Smooth muscle cell (in vitro differentiated cells): Measurements from ENCODE around the gene PCSK2. TPM values are rescaled to one million over a fixed set of nuclear protein-coding genes. Genes with fewer than 3 reads are reported as not detected.

Source experiments
- DNase-seq: peaks from one replicate; lab custom pipeline; 2025; ENCODE audit not compliant: unreplicated experiment; lab: John Stamatoyannopoulos, UW
- H2AFZ ChIP-seq: fragments of 200-600 bp; sonication (generic); 2 replicates; pipeline ENCODE4 v1.6.0; 2016; ENCODE audit warnings: antibody characterized with exemption, low read depth, mild to moderate bottlenecking
- H3F3A ChIP-seq: fragments of 200-600 bp; sonication (generic); 2 replicates; pipeline ENCODE4 v1.6.0; 2017; ENCODE audit warnings: antibody characterized with exemption, low read depth
- H3K27ac ChIP-seq: fragments of 200-600 bp; sonication (generic); 2 replicates; pipeline ENCODE4 v1.5.1; 2016; ENCODE audit warnings: low read depth, mild to moderate bottlenecking
- H3K27me3 ChIP-seq: fragments of 200-600 bp; sonication (generic); 2 replicates; pipeline ENCODE4 v1.6.1; 2016; ENCODE audit warnings: low read depth, mild to moderate bottlenecking
- H3K36me3 ChIP-seq: fragments of 200-600 bp; sonication (generic); 2 replicates; pipeline ENCODE4 v1.5.1; 2016; ENCODE audit warnings: low read depth
- H3K4me1 ChIP-seq: fragments of 200-600 bp; sonication (generic); 2 replicates; pipeline ENCODE4 v1.5.1; 2016; ENCODE audit warnings: low read depth
- H3K4me2 ChIP-seq: fragments of 200-600 bp; sonication (generic); 2 replicates; pipeline ENCODE4 v1.6.0; 2016; ENCODE audit warnings: mild to moderate bottlenecking
- H3K4me3 ChIP-seq: fragments of 200-600 bp; sonication (generic); 2 replicates; pipeline ENCODE4 v1.5.1; 2016; ENCODE audit warnings: mild to moderate bottlenecking
- H3K79me2 ChIP-seq: fragments of 200-600 bp; sonication (generic); 2 replicates; pipeline ENCODE4 v1.6.0; 2016; ENCODE audit warnings: low read depth, mild to moderate bottlenecking
- H3K9ac ChIP-seq: fragments of 200-600 bp; sonication (generic); 2 replicates; pipeline ENCODE4 v1.6.0; 2016; ENCODE audit warnings: low read depth
- H3K9me3 ChIP-seq: fragments of 200-600 bp; sonication (generic); replicated peaks from 2 replicates; pipeline ENCODE4 v1.5.1; 2016; ENCODE audit warnings: low read depth
- H4K20me1 ChIP-seq: fragments of 200-600 bp; sonication (generic); 2 replicates; pipeline ENCODE4 v1.6.0; 2016; ENCODE audit warnings: low read depth
- WGBS: methylation state at CpG from one replicate; pipeline ENCODE4 v1.1.7; 2016; ENCODE audit warnings: low lambda C conversion rate; 5-methylcytosine and 5-hydroxymethylcytosine counted together
- polyA plus RNA-seq: library from polyadenylated mRNA; unstranded; fragments of >200 nt; fragmentation: Nextera tagmentation; extraction: Ambion mirVana; gene quantifications from 2 replicates; pipeline ENCODE4 v1.2.1, GENCODE V29; 2016
- total RNA-seq: library from RNA; depleted of rRNA; stranded (reverse); fragments of >200 nt; gene quantifications from 2 replicates; pipeline ENCODE4 v1.2.3, GENCODE V29; 2014
- TF ChIP-seq, protein P1 (sequence below): fragments of 200-600 bp; sonication (generic); IDR thresholded peaks from 2 replicates; pipeline ENCODE4 v1.5.1; 2017; ENCODE audit warnings: borderline replicate concordance, mild to moderate bottlenecking, antibody characterized with exemption; ENCODE audit not compliant: insufficient read depth, poor library complexity, severe bottlenecking

PCSK2 gene
- total and polyA plus RNA-seq, 2 experiments from 2014 or later = not detected

DNA sequence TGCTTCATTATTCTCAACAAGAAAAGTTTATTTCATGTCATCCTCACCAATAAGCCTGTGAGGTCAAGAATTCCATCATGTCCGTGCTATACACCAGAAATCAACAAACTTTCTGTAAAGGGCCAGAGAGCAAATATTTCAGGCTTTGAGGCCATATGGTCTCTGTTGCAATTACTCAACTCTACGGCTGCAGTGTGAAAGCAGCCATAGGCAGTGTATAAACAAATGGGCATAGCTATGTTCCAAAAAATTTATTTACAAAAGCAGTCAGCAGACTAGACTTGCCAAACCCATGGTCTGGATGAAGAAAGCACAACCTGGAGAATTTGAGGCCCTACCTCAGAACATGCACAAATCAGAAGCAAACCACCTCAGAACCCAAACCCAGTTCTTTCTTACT is 118.5 kb downstream of the PCSK2 start:
- H3K4me1 ChIP-seq = no peaks in the 10 kb centered on the region
- TF ChIP-seq, protein P1, sequence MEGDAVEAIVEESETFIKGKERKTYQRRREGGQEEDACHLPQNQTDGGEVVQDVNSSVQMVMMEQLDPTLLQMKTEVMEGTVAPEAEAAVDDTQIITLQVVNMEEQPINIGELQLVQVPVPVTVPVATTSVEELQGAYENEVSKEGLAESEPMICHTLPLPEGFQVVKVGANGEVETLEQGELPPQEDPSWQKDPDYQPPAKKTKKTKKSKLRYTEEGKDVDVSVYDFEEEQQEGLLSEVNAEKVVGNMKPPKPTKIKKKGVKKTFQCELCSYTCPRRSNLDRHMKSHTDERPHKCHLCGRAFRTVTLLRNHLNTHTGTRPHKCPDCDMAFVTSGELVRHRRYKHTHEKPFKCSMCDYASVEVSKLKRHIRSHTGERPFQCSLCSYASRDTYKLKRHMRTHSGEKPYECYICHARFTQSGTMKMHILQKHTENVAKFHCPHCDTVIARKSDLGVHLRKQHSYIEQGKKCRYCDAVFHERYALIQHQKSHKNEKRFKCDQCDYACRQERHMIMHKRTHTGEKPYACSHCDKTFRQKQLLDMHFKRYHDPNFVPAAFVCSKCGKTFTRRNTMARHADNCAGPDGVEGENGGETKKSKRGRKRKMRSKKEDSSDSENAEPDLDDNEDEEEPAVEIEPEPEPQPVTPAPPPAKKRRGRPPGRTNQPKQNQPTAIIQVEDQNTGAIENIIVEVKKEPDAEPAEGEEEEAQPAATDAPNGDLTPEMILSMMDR = no peak
- no peaks in the 10 kb centered on the region for H3K9me3 ChIP-seq
- H2AFZ ChIP-seq = no peak overlapping the region
- no peak overlapping the region for H3K9ac ChIP-seq
- H3K36me3 ChIP-seq = no peaks in the 10 kb centered on the region
- H3K4me2 ChIP-seq = no peak overlapping the region
- DNase-seq = no peak
- no peaks in the 10 kb centered on the region for H3K27me3 ChIP-seq
- H3F3A ChIP-seq = no peaks in the 10 kb centered on the region
- 63% methylated on average over 2 of the region's 2 CpGs for WGBS
- H3K27ac ChIP-seq = no peak overlapping the region
- no peak overlapping the region for H3K4me3 ChIP-seq
- H3K79me2 ChIP-seq = no peaks in the 10 kb centered on the region
- H4K20me1 ChIP-seq = no peaks in the 10 kb centered on the region

DNA sequence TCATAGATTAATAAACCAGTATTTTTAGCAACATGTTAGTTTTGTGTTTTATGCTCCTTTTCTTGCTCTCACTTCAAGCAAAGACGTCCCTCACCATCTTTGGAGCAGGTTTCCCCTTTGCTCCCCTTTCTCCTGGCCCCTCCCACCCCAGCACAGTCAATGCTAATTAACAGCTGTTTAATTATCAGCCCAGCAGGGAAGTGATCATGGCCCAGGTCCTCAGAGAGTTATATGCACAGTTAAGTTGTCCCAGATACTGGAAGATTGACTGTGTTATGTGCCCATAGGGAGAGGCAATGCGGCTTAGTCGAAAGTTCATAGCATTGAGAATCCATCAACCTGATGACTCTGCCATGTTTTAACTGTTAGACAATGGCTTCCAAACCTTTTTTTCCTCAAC is 123.5 kb downstream of the PCSK2 start:
- Histone ChIP-seq H3K27ac (no peak overlapping the region), H3K4me1 (no peaks in the 10 kb centered on the region), H3K79me2 (no peaks in the 10 kb centered on the region), H3K27me3 (no peaks in the 10 kb centered on the region), H3K9me3 (no peaks in the 10 kb centered on the region), H3K36me3 (no peaks in the 10 kb centered on the region), H2AFZ (no peak overlapping the region), H3K4me3 (no peak overlapping the region), H3K4me2 (no peak overlapping the region), H3F3A (no peaks in the 10 kb centered on the region), H4K20me1 (no peaks in the 10 kb centered on the region), H3K9ac (no peak overlapping the region)
- WGBS = 86% methylated on average over 3 of the region's 3 CpGs
- TF ChIP-seq, protein P1 = no peak
- no peak for DNase-seq

DNA sequence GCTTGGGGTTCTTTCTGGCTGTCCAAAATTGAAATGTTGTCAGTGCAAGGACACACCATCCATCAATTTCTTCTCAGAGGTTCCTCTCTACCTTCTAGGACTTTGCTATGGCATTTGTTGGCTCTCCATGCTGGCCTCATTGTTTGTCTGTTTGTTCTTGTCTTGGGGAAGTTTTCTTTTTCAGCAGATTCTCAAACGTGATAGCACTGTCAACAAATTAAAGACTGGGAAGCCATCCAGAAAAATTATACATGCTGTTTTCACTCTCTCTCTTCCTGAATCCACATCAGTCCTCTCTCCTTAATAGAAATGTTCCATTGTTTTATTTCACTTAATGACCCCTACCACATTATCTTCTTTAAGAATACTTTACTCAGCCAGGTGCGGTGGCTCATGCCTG is 130.4 kb downstream of the PCSK2 start:
- Histone ChIP-seq H3K79me2 (no peaks in the 10 kb centered on the region), H3K27me3 (no peaks in the 10 kb centered on the region), H3K9ac (no peak overlapping the region), H2AFZ (no peak overlapping the region), H4K20me1 (no peaks in the 10 kb centered on the region), H3K4me2 (no peak overlapping the region), H3K27ac (no peak overlapping the region), H3K4me1 (no peaks in the 10 kb centered on the region), H3F3A (no peaks in the 10 kb centered on the region), H3K9me3 (no peaks in the 10 kb centered on the region), H3K36me3 (no peaks in the 10 kb centered on the region), H3K4me3 (no peak overlapping the region)
- no peak for DNase-seq
- TF ChIP-seq, protein P1 = no peak
- 89% methylated on average over 2 of the region's 2 CpGs for WGBS

DNA sequence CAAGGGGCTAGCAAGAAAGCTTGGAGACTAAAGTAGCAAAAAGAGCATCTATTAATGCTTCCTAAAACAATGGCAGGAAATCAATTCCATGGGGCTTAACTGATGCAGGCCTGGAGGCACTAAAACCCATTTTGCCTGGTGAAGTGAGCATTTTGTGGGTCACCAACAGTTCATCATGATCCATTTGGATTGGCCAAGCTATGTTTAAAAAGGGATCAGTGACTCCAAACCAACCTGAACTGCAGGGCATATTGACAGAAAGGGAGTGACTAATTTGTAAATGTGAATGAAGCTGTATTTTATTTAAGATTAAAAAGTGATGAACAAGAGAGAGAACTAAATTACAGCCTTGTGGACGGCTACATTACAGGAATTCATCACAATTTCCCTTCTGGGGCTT is 132.0 kb downstream of the PCSK2 start:
- TF ChIP-seq, protein P1 = no peak
- no peaks in the 10 kb centered on the region for H3K79me2 ChIP-seq
- no peak overlapping the region for H3K27ac ChIP-seq
- DNase-seq = no peak
- H3K27me3 ChIP-seq = no peaks in the 10 kb centered on the region
- H3K9ac ChIP-seq = no peak overlapping the region
- H3K36me3 ChIP-seq = no peaks in the 10 kb centered on the region
- no peak overlapping the region for H2AFZ ChIP-seq
- H3K4me1 ChIP-seq = no peaks in the 10 kb centered on the region
- no peak overlapping the region for H3K4me3 ChIP-seq
- H3F3A ChIP-seq = no peaks in the 10 kb centered on the region
- H3K9me3 ChIP-seq = no peaks in the 10 kb centered on the region
- H3K4me2 ChIP-seq = no peak overlapping the region
- WGBS = 66% methylated on average over 1 of the region's 1 CpG
- H4K20me1 ChIP-seq = no peaks in the 10 kb centered on the region
